ENCODE results near the gene IPO5. TPM values are rescaled to one million over a fixed set of nuclear protein-coding genes. Genes with fewer than 3 reads are reported as not detected.
A peak's percentile ranks its signal among the peaks of the same experiment; 100 is the strongest.
"Not testable (repeated sequence)": the region's sequence is repeated elsewhere in the genome, so short reads cannot be mapped to it uniquely, and the experiment has no call there.

The IPO5 gene
- total and polyA plus RNA-seq, 4 donors = 92.0 to 158 (median 104) TPM

DNA sequence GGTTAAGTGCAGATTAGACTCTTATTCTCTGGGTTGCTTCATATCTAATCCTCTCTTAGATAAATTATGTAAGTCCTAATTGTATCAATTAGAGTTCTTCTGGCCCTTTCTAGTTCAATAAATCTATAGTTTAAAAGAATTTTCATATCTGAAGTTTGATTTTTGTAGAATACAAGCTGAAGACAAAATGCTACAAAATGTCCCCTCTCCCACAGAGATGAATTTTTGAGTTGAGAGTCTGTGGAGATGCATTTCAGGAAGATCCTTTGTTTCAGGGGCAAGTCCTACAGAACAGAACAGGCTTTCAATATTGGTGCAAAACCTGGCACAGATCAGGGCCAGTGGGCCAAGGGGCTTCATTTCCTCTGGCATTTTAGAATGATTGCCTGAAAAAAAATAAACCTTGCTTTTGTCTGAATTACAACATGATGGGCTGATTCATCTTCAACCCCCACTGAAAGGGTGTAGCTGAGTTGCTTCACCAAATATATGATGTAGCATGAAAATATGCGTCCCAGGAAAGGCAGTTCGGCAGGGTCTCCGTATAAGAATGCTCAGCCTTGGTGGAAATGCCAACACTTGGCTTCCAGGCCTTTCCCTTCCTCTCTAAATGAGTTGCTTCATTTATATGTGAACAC is 6.4 kb upstream of the IPO5 start:
- no peaks in the 10 kb centered on the region for H3K4me1 ChIP-seq (ENCODE audit: control insufficient read depth, insufficient read depth, low read length)
- H3K27me3 ChIP-seq (ENCODE audit: control insufficient read depth, insufficient read depth, low read length) = no peaks in the 10 kb centered on the region
- no CpG with 5 or more reads among the region's 3 CpGs for WGBS (ENCODE audit: insufficient coverage)
- H3K4me3 ChIP-seq (ENCODE audit: low read depth, low read length) = no peak overlapping the region
- no peaks in the 10 kb centered on the region for H3K36me3 ChIP-seq (ENCODE audit: control insufficient read depth, insufficient read depth, low read length)
- H3K9me3 ChIP-seq (ENCODE audit: control insufficient read depth, insufficient read depth, low read length) = no peaks in the 10 kb centered on the region
- DNase-seq (ENCODE audit: low read depth in 4 of 6, low spot score in 6 of 6) = no peak
- H3K27ac ChIP-seq (ENCODE audit: low read depth, low read length) = no peak overlapping the region

DNA sequence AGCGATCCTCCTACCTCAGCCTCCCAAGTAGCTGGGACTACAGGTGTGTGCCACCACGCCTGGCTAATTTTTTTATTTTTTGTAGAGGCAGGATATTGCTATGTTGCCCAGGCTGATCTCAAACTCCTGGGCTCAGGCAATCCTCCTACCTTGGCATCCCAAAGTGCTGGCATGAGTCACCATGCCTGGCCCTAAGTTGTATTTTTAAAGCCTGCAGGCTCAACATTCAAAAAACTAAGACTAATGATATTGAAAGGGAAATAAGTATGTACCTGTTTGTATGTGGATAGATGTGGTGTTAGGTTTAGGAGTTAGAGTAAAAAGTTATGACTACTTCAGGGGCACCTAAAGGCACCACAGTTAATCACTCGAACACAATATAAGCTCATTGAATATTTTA is 5.4 kb upstream of the IPO5 start:
- no peak for DNase-seq (ENCODE audit: low read depth in 4 of 6, low spot score in 6 of 6)
- Histone ChIP-seq H3K9me3 (ENCODE audit: control insufficient read depth, insufficient read depth, low read length) (no peaks in the 10 kb centered on the region), H3K36me3 (ENCODE audit: control insufficient read depth, insufficient read depth, low read length) (no peaks in the 10 kb centered on the region), H3K27ac (ENCODE audit: low read depth, low read length) (no peak overlapping the region), H3K4me1 (ENCODE audit: control insufficient read depth, insufficient read depth, low read length) (no peaks in the 10 kb centered on the region), H3K4me3 (ENCODE audit: low read depth, low read length) (no peak overlapping the region), H3K27me3 (ENCODE audit: control insufficient read depth, insufficient read depth, low read length) (no peaks in the 10 kb centered on the region)
- no CpG with 5 or more reads among the region's 3 CpGs for WGBS (ENCODE audit: insufficient coverage)

DNA sequence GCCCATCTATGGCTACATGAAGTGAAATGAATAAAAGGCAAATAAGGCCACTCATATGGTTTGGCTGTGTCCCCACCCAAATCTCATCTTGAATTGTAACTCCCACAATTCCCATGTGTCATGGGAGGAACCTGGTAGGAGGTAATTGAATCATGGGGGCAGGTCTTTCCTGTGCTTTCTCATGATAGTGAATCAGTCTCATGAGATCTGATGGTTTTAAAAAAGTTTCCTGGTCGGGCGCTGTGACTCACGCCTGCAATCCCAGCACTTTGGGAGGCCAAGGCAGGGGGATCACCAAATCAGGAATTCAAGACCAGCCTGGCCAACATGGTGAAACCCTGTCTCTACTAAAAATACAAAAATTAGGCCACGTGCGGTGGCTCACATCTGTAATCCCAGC is 4.2 kb upstream of the IPO5 start:
- not testable (repeated sequence) for H3K36me3 ChIP-seq (ENCODE audit: control insufficient read depth, insufficient read depth, low read length); H3K4me3 ChIP-seq (ENCODE audit: low read depth, low read length); DNase-seq (ENCODE audit: low read depth in 4 of 6, low spot score in 6 of 6); H3K27ac ChIP-seq (ENCODE audit: low read depth, low read length); H3K4me1 ChIP-seq (ENCODE audit: control insufficient read depth, insufficient read depth, low read length); H3K9me3 ChIP-seq (ENCODE audit: control insufficient read depth, insufficient read depth, low read length); H3K27me3 ChIP-seq (ENCODE audit: control insufficient read depth, insufficient read depth, low read length)
- 100% methylated on average over 5 of the region's 5 CpGs for WGBS (ENCODE audit: insufficient coverage)

DNA sequence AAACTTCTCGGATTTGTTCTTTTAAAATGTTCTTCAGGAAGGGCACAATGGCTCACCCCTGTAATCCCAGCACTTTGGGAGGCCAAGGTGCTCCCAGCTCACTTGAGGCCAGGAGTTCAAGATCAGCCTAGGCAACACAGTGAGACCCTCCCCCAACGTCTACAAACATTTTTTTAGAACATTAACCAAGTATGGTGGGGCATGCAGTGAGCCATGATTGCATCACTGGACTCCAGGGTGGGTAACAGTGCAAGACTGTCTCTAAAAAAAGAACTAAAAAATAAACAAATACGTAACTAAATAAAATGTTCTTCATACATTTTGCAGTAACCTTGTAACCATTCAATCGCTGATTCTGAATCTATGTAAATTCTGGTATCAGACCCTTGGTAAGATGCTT is 2.1 kb upstream of the IPO5 start:
- H3K36me3 ChIP-seq (ENCODE audit: control insufficient read depth, insufficient read depth, low read length) = no peaks in the 10 kb centered on the region
- WGBS (ENCODE audit: insufficient coverage) = 100% methylated on average over 2 of the region's 4 CpGs
- no peaks in the 10 kb centered on the region for H3K27me3 ChIP-seq (ENCODE audit: control insufficient read depth, insufficient read depth, low read length)
- H3K4me1 ChIP-seq (ENCODE audit: control insufficient read depth, insufficient read depth, low read length) = no peaks in the 10 kb centered on the region
- H3K27ac ChIP-seq (ENCODE audit: low read depth, low read length) = no peak overlapping the region
- no peak overlapping the region for H3K4me3 ChIP-seq (ENCODE audit: low read depth, low read length)
- H3K9me3 ChIP-seq (ENCODE audit: control insufficient read depth, insufficient read depth, low read length) = no peaks in the 10 kb centered on the region
- DNase-seq (ENCODE audit: low read depth in 4 of 6, low spot score in 6 of 6) = no peak

DNA sequence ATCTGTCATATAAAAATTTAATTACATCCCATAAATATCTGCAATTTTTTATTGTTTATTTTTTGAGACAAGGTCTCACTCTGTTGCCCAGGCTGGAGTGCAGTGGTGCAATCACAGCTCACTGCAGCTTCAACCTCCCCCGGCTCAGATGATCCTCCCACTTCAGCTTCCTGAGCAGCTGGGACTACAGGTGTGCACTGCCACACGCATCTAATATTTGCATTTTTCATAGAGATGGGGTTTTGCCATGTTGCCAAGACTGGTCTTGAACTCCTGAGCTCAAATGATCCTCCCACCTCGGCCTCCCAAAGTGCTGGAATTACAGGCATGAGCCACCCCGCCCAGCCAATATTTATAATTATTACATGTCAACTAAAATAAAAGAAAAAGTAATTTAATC is 644 bp upstream of the IPO5 start:
- 100% methylated on average over 1 of the region's 4 CpGs for WGBS (ENCODE audit: insufficient coverage)
- H3K4me3 ChIP-seq (ENCODE audit: low read depth, low read length); H3K9me3 ChIP-seq (ENCODE audit: control insufficient read depth, insufficient read depth, low read length); H3K4me1 ChIP-seq (ENCODE audit: control insufficient read depth, insufficient read depth, low read length); H3K27me3 ChIP-seq (ENCODE audit: control insufficient read depth, insufficient read depth, low read length); DNase-seq (ENCODE audit: low read depth in 4 of 6, low spot score in 6 of 6); H3K27ac ChIP-seq (ENCODE audit: low read depth, low read length); H3K36me3 ChIP-seq (ENCODE audit: control insufficient read depth, insufficient read depth, low read length): not testable (repeated sequence)

DNA sequence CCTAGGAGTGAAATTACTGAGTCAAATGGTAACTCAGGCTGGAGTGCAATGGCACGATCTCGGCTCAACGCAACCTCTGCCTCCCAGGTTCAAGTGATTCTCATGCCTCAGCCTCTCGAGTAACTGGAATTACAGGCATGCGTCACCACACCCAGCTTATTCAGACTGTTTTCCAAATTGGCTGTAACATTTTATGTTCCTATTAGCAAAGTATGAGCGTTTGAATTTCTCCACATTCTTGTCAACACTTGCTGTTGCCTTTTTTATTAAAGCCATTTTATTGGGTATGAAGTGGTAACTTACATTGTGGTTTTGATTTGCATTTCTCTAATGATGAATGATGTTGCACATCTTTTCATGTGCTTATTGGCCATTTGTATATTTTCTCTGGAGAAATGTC is 7.9 kb downstream of the IPO5 start:
- Histone ChIP-seq H3K27ac (ENCODE audit: low read depth, low read length) (no peak overlapping the region), H3K36me3 (ENCODE audit: control insufficient read depth, insufficient read depth, low read length) (no peaks in the 10 kb centered on the region), H3K27me3 (ENCODE audit: control insufficient read depth, insufficient read depth, low read length) (no peaks in the 10 kb centered on the region), H3K4me1 (ENCODE audit: control insufficient read depth, insufficient read depth, low read length) (no peaks in the 10 kb centered on the region), H3K9me3 (ENCODE audit: control insufficient read depth, insufficient read depth, low read length) (no peaks in the 10 kb centered on the region), H3K4me3 (ENCODE audit: low read depth, low read length) (no peak overlapping the region)
- DNase-seq (ENCODE audit: low read depth in 4 of 6, low spot score in 6 of 6) = no peak
- WGBS (ENCODE audit: insufficient coverage) = 81% methylated on average over 3 of the region's 6 CpGs

DNA sequence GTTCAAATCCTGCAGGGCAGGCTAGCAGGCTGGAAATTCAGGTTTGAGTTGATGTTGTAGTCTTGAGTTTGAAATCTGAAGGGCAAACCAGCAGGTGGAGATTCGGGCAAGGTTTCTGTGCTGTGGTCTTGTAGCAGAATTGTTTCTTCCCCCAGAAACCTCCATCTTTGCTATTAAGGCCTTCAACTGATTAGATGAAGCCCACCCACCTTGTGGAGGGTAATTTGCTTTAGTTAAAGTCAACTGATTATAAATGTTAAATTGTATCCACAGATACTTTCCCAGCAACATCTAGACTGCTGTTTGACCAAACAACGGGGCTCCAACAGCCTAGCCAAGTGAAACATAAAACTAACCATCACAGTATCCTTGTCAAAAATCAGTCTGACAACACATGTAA is 9.4 kb downstream of the IPO5 start:
- no peaks in the 10 kb centered on the region for H3K9me3 ChIP-seq (ENCODE audit: control insufficient read depth, insufficient read depth, low read length)
- no CpG with 5 or more reads among the region's 2 CpGs for WGBS (ENCODE audit: insufficient coverage)
- no peaks in the 10 kb centered on the region for H3K4me1 ChIP-seq (ENCODE audit: control insufficient read depth, insufficient read depth, low read length)
- DNase-seq (ENCODE audit: low read depth in 4 of 6, low spot score in 6 of 6) = no peak
- no peak overlapping the region for H3K4me3 ChIP-seq (ENCODE audit: low read depth, low read length)
- H3K27ac ChIP-seq (ENCODE audit: low read depth, low read length) = no peak overlapping the region
- no peaks in the 10 kb centered on the region for H3K36me3 ChIP-seq (ENCODE audit: control insufficient read depth, insufficient read depth, low read length)
- no peaks in the 10 kb centered on the region for H3K27me3 ChIP-seq (ENCODE audit: control insufficient read depth, insufficient read depth, low read length)

DNA sequence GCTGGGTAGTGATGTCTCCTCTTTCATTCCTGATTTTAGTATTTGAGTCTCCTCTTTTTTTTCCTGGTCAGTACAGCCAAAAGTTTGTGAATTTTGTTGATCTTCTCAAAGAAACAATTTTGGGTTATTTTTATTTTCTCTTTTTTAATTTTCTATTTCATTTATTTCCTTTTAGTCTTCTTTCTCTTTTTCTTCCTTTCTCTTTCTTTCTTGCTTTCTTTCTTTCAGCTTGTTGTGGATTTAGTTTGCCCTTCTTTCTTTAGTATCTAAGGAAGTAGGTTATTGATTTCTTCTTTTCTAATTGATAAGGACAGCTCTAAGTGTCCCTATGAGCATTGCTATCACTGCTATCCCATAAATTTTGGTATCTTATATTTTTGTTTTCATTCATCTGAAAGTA is 13.8 kb downstream of the IPO5 start:
- Histone ChIP-seq H3K27me3 (ENCODE audit: control insufficient read depth, insufficient read depth, low read length) (no peaks in the 10 kb centered on the region), H3K4me1 (ENCODE audit: control insufficient read depth, insufficient read depth, low read length) (no peaks in the 10 kb centered on the region), H3K9me3 (ENCODE audit: control insufficient read depth, insufficient read depth, low read length) (no peaks in the 10 kb centered on the region), H3K36me3 (ENCODE audit: control insufficient read depth, insufficient read depth, low read length) (no peaks in the 10 kb centered on the region), H3K4me3 (ENCODE audit: low read depth, low read length) (no peak overlapping the region), H3K27ac (ENCODE audit: low read depth, low read length) (no peak overlapping the region)
- no peak for DNase-seq (ENCODE audit: low read depth in 4 of 6, low spot score in 6 of 6)

DNA sequence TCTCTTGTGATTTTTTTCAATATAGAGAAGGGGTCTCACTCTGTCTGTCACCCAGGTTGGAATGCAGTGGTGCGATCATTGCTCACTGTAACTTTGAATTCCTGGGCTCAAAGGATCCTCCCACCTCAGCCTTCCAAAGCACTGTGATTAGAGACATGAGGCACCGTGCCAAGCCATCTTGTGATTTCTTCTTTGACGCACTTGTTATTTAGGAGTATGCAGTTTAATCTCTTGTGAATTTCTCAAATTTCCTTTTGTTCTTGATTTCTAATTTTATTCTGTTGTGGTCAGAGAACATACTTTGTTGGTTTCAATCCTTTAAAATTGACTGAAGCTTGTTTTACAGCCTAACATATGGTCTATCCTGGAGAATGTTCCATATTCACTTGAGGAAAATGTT is 14.5 kb downstream of the IPO5 start:
- no peak overlapping the region for H3K27ac ChIP-seq (ENCODE audit: low read depth, low read length)

DNA sequence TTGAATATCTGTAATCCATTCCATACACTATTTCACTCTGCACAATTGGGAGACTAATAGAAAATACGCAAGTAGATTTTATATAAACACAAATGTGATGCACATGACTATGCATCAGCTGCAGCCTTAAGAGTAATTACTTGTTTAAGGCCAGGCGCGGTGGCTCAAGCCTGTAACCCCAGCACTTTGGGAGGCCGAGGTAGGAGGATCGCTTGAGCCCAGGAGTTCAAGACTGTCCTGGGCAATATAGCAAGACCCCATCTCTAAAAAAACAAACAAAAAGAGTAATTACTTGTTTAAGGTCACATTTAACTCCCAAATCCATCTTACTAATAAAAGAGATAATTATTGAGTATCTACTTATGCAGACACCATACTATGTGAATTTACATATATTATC is 18.0 kb downstream of the IPO5 start:
- no peak overlapping the region for H3K27ac ChIP-seq (ENCODE audit: low read depth, low read length)

More for the DNA sequence above, 14.5 kb downstream of the IPO5 start:
- H3K27me3 ChIP-seq (ENCODE audit: control insufficient read depth, insufficient read depth, low read length) = no peaks in the 10 kb centered on the region
- H3K9me3 ChIP-seq (ENCODE audit: control insufficient read depth, insufficient read depth, low read length) = no peaks in the 10 kb centered on the region
- no CpG with 5 or more reads among the region's 3 CpGs for WGBS (ENCODE audit: insufficient coverage)
- peak in 1 of 6 donors; percentile 30 for DNase-seq (ENCODE audit: low read depth in 4 of 6, low spot score in 6 of 6)
- H3K4me3 ChIP-seq (ENCODE audit: low read depth, low read length) = no peak overlapping the region
- H3K36me3 ChIP-seq (ENCODE audit: control insufficient read depth, insufficient read depth, low read length) = no peaks in the 10 kb centered on the region
- no peaks in the 10 kb centered on the region for H3K4me1 ChIP-seq (ENCODE audit: control insufficient read depth, insufficient read depth, low read length)

More for the DNA sequence above, 18.0 kb downstream of the IPO5 start:
- H3K9me3 ChIP-seq (ENCODE audit: control insufficient read depth, insufficient read depth, low read length) = no peaks in the 10 kb centered on the region
- H3K4me3 ChIP-seq (ENCODE audit: low read depth, low read length) = no peak overlapping the region
- H3K4me1 ChIP-seq (ENCODE audit: control insufficient read depth, insufficient read depth, low read length) = peaks cover 4% of the 10 kb centered on the region
- WGBS (ENCODE audit: insufficient coverage) = 100% methylated on average over 2 of the region's 5 CpGs
- no peaks in the 10 kb centered on the region for H3K36me3 ChIP-seq (ENCODE audit: control insufficient read depth, insufficient read depth, low read length)
- no peak for DNase-seq (ENCODE audit: low read depth in 4 of 6, low spot score in 6 of 6)
- no peaks in the 10 kb centered on the region for H3K27me3 ChIP-seq (ENCODE audit: control insufficient read depth, insufficient read depth, low read length)

All from spinal cord (tissue), 10 donors.